GM21717 (cell line): ENCODE measurements around the gene MAML3.
A peak's percentile ranks its signal among the peaks of the same experiment; 100 is the strongest.

ENCODE experiments used
- ATAC-seq: cut with Tn5 transposase; IDR thresholded peaks from one replicate; pipeline ENCODE4 v1.9.1; 2021; ENCODE audit warnings: mild to moderate bottlenecking, moderate library complexity; ENCODE audit not compliant: unreplicated experiment

The MAML3 gene

GRCh38 chr4:139880841-139881240 lies 273.1 kb downstream of the MAML3 start:
- no peak for ATAC-seq

- ATAC-seq = no peak
Observed at GRCh38 chr4:139878050-139878449, 275.9 kb downstream of the MAML3 start.

- ATAC-seq = no peak
Observed at GRCh38 chr4:139876337-139876941, 277.5 kb downstream of the MAML3 start.

GRCh38 chr4:139875411-139875825 lies 278.6 kb downstream of the MAML3 start:
- no peak for ATAC-seq

- no peak for ATAC-seq
Observed at GRCh38 chr4:139873111-139873860, 280.7 kb downstream of the MAML3 start.

- ATAC-seq = no peak
Observed at GRCh38 chr4:139872274-139872673, 281.7 kb downstream of the MAML3 start.

GRCh38 chr4:139869810-139870209 lies 284.2 kb downstream of the MAML3 start:
- ATAC-seq = no peak

- no peak for ATAC-seq
Observed at GRCh38 chr4:139866276-139866962, 287.6 kb downstream of the MAML3 start.

GRCh38 chr4:139865537-139865936 lies 288.4 kb downstream of the MAML3 start:
- ATAC-seq = no peak

GRCh38 chr4:139863531-139863930 lies 290.5 kb downstream of the MAML3 start:
- no peak for ATAC-seq

- ATAC-seq = no peak
Observed at GRCh38 chr4:139861471-139861870, 292.5 kb downstream of the MAML3 start.

GRCh38 chr4:139860435-139861024 lies 293.5 kb downstream of the MAML3 start:
- ATAC-seq = no peak

- no peak for ATAC-seq
Observed at GRCh38 chr4:139859876-139860275, 294.1 kb downstream of the MAML3 start.

- ATAC-seq = peak; percentile 97
Observed at GRCh38 chr4:139858436-139859205, 295.4 kb downstream of the MAML3 start.

GRCh38 chr4:139857977-139858376 lies 296.0 kb downstream of the MAML3 start:
- ATAC-seq = no peak

- ATAC-seq = no peak
Observed at GRCh38 chr4:139857021-139857420, 297.0 kb downstream of the MAML3 start.

- ATAC-seq = no peak
Observed at GRCh38 chr4:139854668-139855403, 299.1 kb downstream of the MAML3 start.

GRCh38 chr4:139853309-139853708 lies 300.7 kb downstream of the MAML3 start:
- no peak for ATAC-seq

- no peak for ATAC-seq
Observed at GRCh38 chr4:139852612-139853269, 301.2 kb downstream of the MAML3 start.

- no peak for ATAC-seq
Observed at GRCh38 chr4:139851639-139852038, 302.3 kb downstream of the MAML3 start.
